ENCODE results near the gene SLC6A9. TPM values are rescaled to one million over a fixed set of nuclear protein-coding genes. Genes with fewer than 3 reads are reported as not detected.
A peak's percentile ranks its signal among the peaks of the same experiment; 100 is the strongest.

Gene SLC6A9
- total RNA-seq, 2 donors from 2014 or later = 0.62 TPM; not detected in 1

DNA sequence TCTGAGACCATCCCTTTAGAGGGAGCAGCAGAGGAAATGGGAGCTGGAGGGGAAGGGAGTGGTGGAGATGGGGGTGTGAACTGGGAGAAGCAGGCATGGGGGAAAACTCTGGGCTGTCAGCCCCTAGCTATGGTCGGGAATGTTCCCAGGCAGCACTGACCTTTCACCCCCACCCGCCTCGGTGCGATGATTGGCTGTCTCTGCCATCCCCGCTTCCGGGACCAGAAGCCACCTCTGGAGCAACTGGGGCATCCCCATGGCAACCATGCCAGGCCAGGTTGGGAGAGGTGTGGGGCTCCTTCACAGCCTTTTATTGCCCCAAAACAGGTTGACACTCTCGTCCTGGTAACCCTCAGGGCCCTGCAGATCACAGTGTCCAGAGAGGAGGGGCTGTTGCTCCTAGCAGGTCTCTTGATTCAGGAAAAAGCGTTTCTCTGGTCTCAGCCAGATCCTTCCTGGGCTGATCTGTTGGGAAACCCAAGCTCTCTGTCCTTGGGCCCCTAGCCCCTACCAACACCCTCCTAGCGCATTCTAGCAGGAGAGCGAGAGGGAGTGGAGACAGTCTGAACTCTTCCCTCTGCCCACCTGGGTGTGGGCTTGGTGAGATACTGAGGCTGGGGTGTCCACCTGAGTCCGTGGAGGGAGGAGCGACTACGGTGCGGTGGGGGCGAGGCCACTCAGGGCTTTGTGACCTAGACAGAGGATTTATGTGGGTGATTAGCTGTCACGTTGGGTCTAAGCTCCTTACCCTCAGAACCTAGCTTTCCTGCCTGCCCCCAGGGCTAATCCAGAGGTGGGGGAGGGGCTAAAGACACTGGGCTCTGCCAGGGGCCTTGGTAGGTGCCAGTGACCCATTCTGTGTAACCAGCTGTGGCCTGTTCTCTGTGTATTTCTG, 12.2 kb upstream of the SLC6A9 start:
- DNase-seq (no peak), ATAC-seq (no peak)
- H3K27ac Mint-ChIP-seq = no peak overlapping the region
- H3K27me3 Mint-ChIP-seq = peaks cover 32% of the 10 kb centered on the region
- H3K9me3 ChIP-seq (ENCODE audit: control insufficient read depth, low read length, poor library complexity, severe bottlenecking) = no peaks in the 10 kb centered on the region
- H3K36me3 Mint-ChIP-seq (ENCODE audit: low read depth) = peaks cover 3% of the 10 kb centered on the region
- no peak overlapping the region for H3K4me3 Mint-ChIP-seq
- peaks cover 5% of the 10 kb centered on the region for H3K4me1 Mint-ChIP-seq

- peaks cover 3% of the 10 kb centered on the region for H3K36me3 Mint-ChIP-seq (ENCODE audit: low read depth)
- no peaks in the 10 kb centered on the region for H3K9me3 ChIP-seq (ENCODE audit: control insufficient read depth, low read length, poor library complexity, severe bottlenecking)
- ATAC-seq (no peak), DNase-seq (no peak)
- peaks cover 18% of the 10 kb centered on the region for H3K27me3 Mint-ChIP-seq
- H3K4me3 Mint-ChIP-seq = no peak overlapping the region
- H3K27ac Mint-ChIP-seq = no peak overlapping the region
- H3K4me1 Mint-ChIP-seq = peaks cover 5% of the 10 kb centered on the region
Observed at GRCh38 chr1:44040846-44041245, 9.6 kb upstream of the SLC6A9 start.

GRCh38 chr1:44040418-44040817, 9.2 kb upstream of the SLC6A9 start:
- H3K27me3 Mint-ChIP-seq = peaks cover 15% of the 10 kb centered on the region
- peaks cover 5% of the 10 kb centered on the region for H3K4me1 Mint-ChIP-seq
- no peak for ATAC-seq
- no peak overlapping the region for H3K4me3 Mint-ChIP-seq
- no peaks in the 10 kb centered on the region for H3K36me3 Mint-ChIP-seq (ENCODE audit: low read depth)
- no peak for DNase-seq
- H3K9me3 ChIP-seq (ENCODE audit: control insufficient read depth, low read length, poor library complexity, severe bottlenecking) = no peaks in the 10 kb centered on the region
- H3K27ac Mint-ChIP-seq = no peak overlapping the region

- Mint-ChIP-seq H3K4me1 (peaks cover 5% of the 10 kb centered on the region), H3K27me3 (peaks cover 7% of the 10 kb centered on the region), H3K27ac (no peak overlapping the region), H3K36me3 (ENCODE audit: low read depth) (no peaks in the 10 kb centered on the region), H3K4me3 (no peak overlapping the region)
- ATAC-seq = no peak
- no peak for DNase-seq
- H3K9me3 ChIP-seq (ENCODE audit: control insufficient read depth, low read length, poor library complexity, severe bottlenecking) = no peaks in the 10 kb centered on the region
Observed at GRCh38 chr1:44038876-44039657, 7.8 kb upstream of the SLC6A9 start.

DNA sequence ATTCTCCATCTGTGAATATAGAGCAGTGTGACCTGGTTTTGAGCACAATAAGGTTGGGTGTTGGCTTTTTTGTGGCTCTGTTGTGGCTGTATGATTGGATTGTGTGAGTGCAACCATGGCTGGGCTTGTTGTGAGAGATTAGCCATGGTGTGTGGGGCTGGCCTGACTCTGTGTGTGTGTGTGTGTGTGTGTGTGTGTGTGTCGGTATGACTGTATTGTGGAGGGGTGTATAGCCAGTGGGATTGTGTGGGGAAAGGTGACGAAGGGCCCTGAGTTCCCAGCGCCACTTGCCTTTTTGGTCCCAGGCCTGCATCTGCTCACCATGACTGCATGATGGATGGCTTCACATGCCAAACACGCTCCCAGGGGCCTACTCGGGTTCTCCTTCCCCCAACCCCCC, 5.9 kb upstream of the SLC6A9 start:
- ATAC-seq (peak; percentile 47), DNase-seq (no peak)
- peak overlapping the region; percentile 74 for H3K27ac Mint-ChIP-seq
- H3K36me3 Mint-ChIP-seq (ENCODE audit: low read depth) = no peaks in the 10 kb centered on the region
- no peaks in the 10 kb centered on the region for H3K9me3 ChIP-seq (ENCODE audit: control insufficient read depth, low read length, poor library complexity, severe bottlenecking)
- peaks cover 15% of the 10 kb centered on the region for H3K4me1 Mint-ChIP-seq
- H3K4me3 Mint-ChIP-seq = no peak overlapping the region
- peaks cover 5% of the 10 kb centered on the region for H3K27me3 Mint-ChIP-seq

DNA sequence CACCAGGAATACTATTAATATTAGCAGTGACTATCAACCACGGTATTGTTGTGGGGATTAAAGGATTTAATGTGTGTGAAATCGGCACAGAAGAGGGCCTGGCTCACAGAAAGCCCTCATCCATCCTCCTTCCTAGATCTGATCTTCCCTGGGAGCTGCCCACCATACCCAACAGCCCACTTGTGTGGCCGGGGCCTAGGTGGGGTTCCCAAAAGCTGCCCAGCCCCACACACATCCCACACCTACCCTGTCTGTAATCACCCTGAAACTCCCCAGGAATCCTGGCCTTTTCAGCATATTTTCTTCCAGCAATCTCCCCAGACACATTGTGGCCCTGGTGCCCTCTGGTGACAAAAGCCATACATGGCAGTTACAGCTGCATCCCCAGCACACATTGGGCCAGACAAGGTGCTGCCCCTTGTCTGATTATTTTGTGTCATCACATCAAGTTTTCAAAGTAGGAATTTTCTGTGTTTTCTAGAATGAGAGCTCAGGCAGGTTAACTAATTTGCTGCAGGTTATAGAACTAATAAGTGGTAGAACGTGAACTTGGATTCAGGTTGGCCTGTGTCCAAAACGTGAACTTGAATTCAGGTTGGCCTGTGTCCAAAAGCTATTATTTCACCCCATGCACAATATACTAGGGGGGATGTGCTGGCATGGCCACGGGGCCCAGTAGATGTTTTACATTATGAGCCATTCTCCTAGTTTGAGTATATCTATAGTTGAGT, 5.3 kb upstream of the SLC6A9 start:
- H3K27me3 Mint-ChIP-seq = peaks cover 5% of the 10 kb centered on the region
- peak overlapping the region; percentile 74 for H3K27ac Mint-ChIP-seq
- H3K9me3 ChIP-seq (ENCODE audit: control insufficient read depth, low read length, poor library complexity, severe bottlenecking) = no peaks in the 10 kb centered on the region
- H3K4me3 Mint-ChIP-seq = no peak overlapping the region
- peaks cover 16% of the 10 kb centered on the region for H3K4me1 Mint-ChIP-seq
- ATAC-seq = peak; percentile 89
- H3K36me3 Mint-ChIP-seq (ENCODE audit: low read depth) = no peaks in the 10 kb centered on the region
- peak; percentile 38 to 62 (median 39) for DNase-seq

DNA sequence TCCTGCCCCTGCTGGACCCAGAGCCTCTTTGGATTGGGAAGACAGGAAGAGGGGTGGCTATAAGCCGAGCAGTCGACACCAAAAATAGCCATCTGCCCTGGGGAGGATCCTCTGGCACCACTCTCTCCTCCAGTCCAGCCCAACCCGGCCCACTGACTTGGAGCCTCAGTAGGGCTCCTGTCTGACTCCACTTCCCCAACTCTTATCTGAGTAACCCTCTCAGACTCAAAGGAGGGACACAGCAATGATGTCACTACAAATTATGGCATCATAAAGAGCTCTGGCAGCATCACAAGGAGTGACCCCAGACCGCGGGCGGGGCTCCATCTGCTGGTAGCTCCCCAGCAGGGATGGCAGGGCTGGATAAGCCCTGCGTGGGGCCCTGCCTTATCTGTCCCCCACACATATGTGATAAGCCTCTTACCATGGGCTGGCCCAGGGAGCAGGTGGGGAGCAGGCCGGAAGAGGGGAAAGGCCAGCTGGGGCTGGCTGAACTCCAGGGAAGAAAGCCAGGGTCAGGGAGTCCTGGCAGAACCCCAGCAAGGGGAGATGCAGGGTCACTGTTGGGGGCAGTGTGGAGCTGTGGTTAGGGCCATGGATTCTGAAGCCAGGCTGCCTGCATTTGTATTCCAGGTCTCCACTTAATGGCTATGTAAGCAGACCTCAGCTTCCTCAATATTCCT, 4.6 kb upstream of the SLC6A9 start:
- no peak for DNase-seq
- no peaks in the 10 kb centered on the region for H3K9me3 ChIP-seq (ENCODE audit: control insufficient read depth, low read length, poor library complexity, severe bottlenecking)
- Mint-ChIP-seq H3K27me3 (peaks cover 5% of the 10 kb centered on the region), H3K36me3 (ENCODE audit: low read depth) (no peaks in the 10 kb centered on the region), H3K4me1 (peaks cover 20% of the 10 kb centered on the region), H3K27ac (peak overlapping the region; percentile 74), H3K4me3 (no peak overlapping the region)
- ATAC-seq = no peak

DNA sequence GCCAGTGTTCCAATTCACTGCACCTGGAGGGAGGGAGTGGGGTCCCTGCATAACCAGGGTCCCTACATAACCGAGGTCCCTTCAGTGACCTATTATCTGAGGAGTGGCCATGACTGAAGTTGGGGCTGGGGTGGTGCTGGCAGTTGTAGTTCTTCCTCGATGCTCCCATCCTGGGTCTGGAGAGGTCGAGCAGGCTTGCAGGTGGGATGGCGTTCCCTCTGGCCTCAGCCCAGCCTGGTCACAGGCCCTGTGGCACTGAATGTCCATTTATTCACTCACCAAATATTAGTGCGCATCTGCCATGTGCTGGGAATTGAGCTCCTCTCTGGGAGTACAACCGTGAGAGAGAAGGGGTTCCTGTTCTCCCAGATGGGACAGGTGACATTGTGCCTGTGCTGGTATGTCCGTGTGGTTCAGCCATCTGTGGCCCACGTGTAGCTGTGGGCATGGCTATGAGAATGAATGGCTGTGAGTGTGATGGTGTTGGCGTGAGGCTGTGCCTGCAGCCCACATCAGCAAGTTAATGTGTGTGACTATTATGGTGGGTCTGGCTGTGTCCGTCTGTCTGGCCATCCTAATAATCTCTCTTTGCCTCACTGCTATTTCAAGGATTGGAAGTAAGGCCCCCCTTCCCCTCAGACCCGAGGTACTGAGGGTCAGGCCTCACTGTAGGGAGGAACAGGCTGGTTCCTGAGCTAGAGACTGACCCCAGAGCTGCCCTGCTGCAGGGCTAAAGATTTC, 3.9 kb upstream of the SLC6A9 start:
- Mint-ChIP-seq H3K27ac (no peak overlapping the region), H3K27me3 (peaks cover 5% of the 10 kb centered on the region), H3K36me3 (ENCODE audit: low read depth) (no peaks in the 10 kb centered on the region), H3K4me3 (no peak overlapping the region), H3K4me1 (peaks cover 20% of the 10 kb centered on the region)
- no peak for ATAC-seq
- H3K9me3 ChIP-seq (ENCODE audit: control insufficient read depth, low read length, poor library complexity, severe bottlenecking) = no peaks in the 10 kb centered on the region
- no peak for DNase-seq

DNA sequence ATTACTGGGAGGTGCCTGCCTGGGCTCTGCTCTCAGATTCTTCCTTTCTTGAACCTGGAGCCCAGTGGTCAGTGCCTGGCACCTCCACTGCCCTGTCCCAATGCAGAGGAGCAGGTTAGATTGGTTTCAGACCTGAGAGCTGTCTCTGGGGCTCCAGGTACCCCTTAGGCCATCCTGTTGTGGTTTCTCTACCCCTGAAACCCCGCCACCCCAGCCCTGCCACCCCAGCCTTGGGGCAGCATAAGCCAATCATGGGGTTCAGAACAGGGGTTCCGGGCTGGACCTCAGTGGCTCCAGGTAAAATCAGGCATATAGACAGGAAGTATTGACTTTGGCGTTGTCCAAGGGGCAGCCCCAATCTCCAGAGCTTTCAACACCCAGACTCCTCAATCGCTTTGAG, 3.2 kb upstream of the SLC6A9 start:
- no peaks in the 10 kb centered on the region for H3K9me3 ChIP-seq (ENCODE audit: control insufficient read depth, low read length, poor library complexity, severe bottlenecking)
- H3K4me3 Mint-ChIP-seq = no peak overlapping the region
- H3K4me1 Mint-ChIP-seq = peaks cover 25% of the 10 kb centered on the region
- no peaks in the 10 kb centered on the region for H3K27me3 Mint-ChIP-seq
- H3K27ac Mint-ChIP-seq = no peak overlapping the region
- no peak for DNase-seq
- ATAC-seq = no peak
- no peaks in the 10 kb centered on the region for H3K36me3 Mint-ChIP-seq (ENCODE audit: low read depth)

DNA sequence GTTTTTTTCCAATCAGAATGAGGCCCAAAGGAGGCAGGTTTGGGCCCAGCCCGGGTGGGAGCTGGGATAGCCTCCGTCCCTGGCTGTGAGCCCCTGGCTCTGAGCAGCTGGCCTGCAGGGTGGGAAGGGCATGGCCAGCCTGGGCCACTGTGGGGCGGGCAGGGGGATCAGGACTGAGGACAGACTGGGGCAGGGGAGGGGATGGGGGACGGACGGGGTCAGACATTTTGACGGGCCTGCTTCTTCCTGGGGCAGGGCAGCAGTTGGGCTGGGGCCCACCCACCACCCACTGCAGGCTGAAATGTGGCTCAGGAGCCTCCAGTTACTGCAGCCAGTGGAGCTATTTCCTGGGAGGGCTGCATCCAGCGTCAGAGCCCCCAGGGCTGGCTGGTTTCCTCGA, 2.5 kb upstream of the SLC6A9 start:
- Mint-ChIP-seq H3K27me3 (no peaks in the 10 kb centered on the region), H3K4me1 (peaks cover 32% of the 10 kb centered on the region), H3K27ac (peak overlapping the region; percentile 75)

GRCh38 chr1:44033041-44033575, 1.8 kb upstream of the SLC6A9 start:
- Mint-ChIP-seq H3K4me1 (peaks cover 36% of the 10 kb centered on the region), H3K36me3 (ENCODE audit: low read depth) (no peaks in the 10 kb centered on the region), H3K4me3 (no peak overlapping the region), H3K27ac (peak overlapping the region; percentile 75), H3K27me3 (no peaks in the 10 kb centered on the region)
- ATAC-seq = no peak
- no peak for DNase-seq
- H3K9me3 ChIP-seq (ENCODE audit: control insufficient read depth, low read length, poor library complexity, severe bottlenecking) = no peaks in the 10 kb centered on the region

More for the DNA sequence above, 2.5 kb upstream of the SLC6A9 start:
- H3K4me3 Mint-ChIP-seq = no peak overlapping the region
- H3K9me3 ChIP-seq (ENCODE audit: control insufficient read depth, low read length, poor library complexity, severe bottlenecking) = no peaks in the 10 kb centered on the region
- no peak for ATAC-seq
- no peaks in the 10 kb centered on the region for H3K36me3 Mint-ChIP-seq (ENCODE audit: low read depth)
- DNase-seq = no peak

GRCh38 chr1:44032170-44032790, 1.0 kb upstream of the SLC6A9 start:
- H3K27me3 Mint-ChIP-seq = no peaks in the 10 kb centered on the region
- DNase-seq (no peak), ATAC-seq (no peak)
- H3K9me3 ChIP-seq (ENCODE audit: control insufficient read depth, low read length, poor library complexity, severe bottlenecking) = no peaks in the 10 kb centered on the region
- peaks cover 38% of the 10 kb centered on the region for H3K4me1 Mint-ChIP-seq
- no peaks in the 10 kb centered on the region for H3K36me3 Mint-ChIP-seq (ENCODE audit: low read depth)
- peak overlapping the region; percentile 94 for H3K4me3 Mint-ChIP-seq
- peak overlapping the region; percentile 75 for H3K27ac Mint-ChIP-seq

All from T-helper 17 cell (primary cell).